Mucosa of stomach (tissue), 1 donor: ENCODE results near the gene CLEC4F.

Experiments
- H3K27me3 ChIP-seq: one replicate; pipeline ENCODE4 v1.7.0; 2013; ENCODE audit warnings: mild to moderate bottlenecking, low read length; ENCODE audit not compliant: control insufficient read depth, insufficient read depth
- H3K36me3 ChIP-seq: one replicate; pipeline ENCODE4 v1.7.0; 2013; ENCODE audit warnings: low read length; ENCODE audit not compliant: control insufficient read depth, insufficient read depth
- H3K4me1 ChIP-seq: one replicate; pipeline ENCODE4 v1.7.0; 2013; ENCODE audit warnings: mild to moderate bottlenecking, low read length; ENCODE audit not compliant: control insufficient read depth, insufficient read depth
- H3K4me3 ChIP-seq: one replicate; pipeline ENCODE4 v1.7.0; 2013; ENCODE audit warnings: low read length
- H3K9ac ChIP-seq: one replicate; pipeline ENCODE4 v1.7.0; 2013; ENCODE audit warnings: mild to moderate bottlenecking, low read length, moderate library complexity
- H3K9me3 ChIP-seq: one replicate; pipeline ENCODE4 v1.7.0; 2013; ENCODE audit warnings: mild to moderate bottlenecking, low read length, moderate library complexity; ENCODE audit not compliant: control insufficient read depth
- donor health status: Pancreatic carcinoma.

The CLEC4F gene

GRCh38 chr2:70834106-70834505, 13.7 kb upstream of the CLEC4F start:
- Histone ChIP-seq H3K4me3 (no peak overlapping the region), H3K4me1 (no peaks in the 10 kb centered on the region), H3K27me3 (no peaks in the 10 kb centered on the region), H3K9ac (no peak overlapping the region), H3K36me3 (no peaks in the 10 kb centered on the region), H3K9me3 (no peaks in the 10 kb centered on the region)

DNA sequence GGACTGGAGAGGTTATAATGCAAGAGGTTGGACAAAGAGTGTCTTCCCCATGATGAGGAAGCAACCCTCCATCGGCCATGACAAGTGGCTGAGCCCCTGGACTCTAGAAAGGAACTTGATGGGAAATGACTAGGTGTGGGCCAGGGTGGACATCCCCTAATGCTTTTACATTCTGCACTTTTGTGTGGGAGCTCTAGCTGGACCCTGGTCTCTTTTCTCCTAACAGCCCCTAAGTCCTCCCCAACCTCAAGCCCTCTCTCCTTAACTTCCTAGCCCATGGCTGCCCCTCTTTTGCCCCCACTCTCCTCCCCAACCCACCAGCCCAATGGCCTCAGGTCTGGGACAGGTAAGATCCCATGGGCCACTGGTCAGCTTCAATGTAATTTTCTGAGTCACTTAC, 12.8 kb upstream of the CLEC4F start:
- Histone ChIP-seq H3K4me1 (no peaks in the 10 kb centered on the region), H3K4me3 (no peak overlapping the region), H3K9me3 (no peaks in the 10 kb centered on the region), H3K36me3 (no peaks in the 10 kb centered on the region), H3K27me3 (no peaks in the 10 kb centered on the region), H3K9ac (no peak overlapping the region)

- Histone ChIP-seq H3K27me3 (no peaks in the 10 kb centered on the region), H3K4me1 (no peaks in the 10 kb centered on the region), H3K9me3 (no peaks in the 10 kb centered on the region), H3K9ac (no peak overlapping the region), H3K36me3 (no peaks in the 10 kb centered on the region), H3K4me3 (no peak overlapping the region)
Observed at GRCh38 chr2:70832386-70832785, 12.0 kb upstream of the CLEC4F start.

DNA sequence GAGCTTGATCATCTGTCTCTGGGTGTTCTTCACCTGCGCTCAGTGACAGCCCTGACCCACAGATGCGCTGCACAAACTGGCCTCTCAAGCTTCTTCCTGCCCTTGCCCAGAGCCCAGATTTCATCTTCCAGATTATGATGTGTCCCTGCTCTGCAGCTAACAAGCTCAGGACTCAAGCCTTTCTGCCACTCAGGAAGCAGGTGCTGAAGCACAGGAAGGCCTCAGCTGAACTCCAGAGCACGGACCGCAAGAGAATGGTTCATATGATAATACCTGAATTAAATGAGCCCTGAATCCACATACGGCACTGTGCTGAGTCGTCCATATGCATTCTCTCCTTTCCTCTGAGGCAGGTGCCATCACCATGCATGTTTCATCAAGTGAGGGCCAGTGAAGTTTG, 11.5 kb upstream of the CLEC4F start:
- Histone ChIP-seq H3K9me3 (no peaks in the 10 kb centered on the region), H3K36me3 (no peaks in the 10 kb centered on the region), H3K27me3 (no peaks in the 10 kb centered on the region), H3K9ac (no peak overlapping the region), H3K4me3 (no peak overlapping the region), H3K4me1 (no peaks in the 10 kb centered on the region)

DNA sequence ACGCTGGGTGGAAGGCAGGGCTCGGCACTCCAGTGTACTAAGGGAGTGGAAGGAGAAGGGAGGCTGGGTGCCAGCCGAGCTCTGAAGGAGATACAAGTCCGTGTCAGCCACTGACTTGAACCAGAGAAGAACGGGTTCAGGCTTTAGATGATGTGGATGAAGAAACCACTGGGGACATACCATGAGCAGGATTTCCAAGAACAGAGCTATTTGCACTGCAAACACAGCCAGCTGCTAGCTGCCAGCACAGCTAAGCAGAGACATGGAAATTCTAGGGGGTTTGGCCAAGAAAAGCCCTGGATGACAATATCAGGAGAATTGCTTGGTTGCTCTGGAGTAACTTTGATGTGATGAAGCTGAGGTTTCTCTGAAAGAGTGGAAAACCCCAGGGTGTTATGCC, 10.0 kb upstream of the CLEC4F start:
- no peaks in the 10 kb centered on the region for H3K4me1 ChIP-seq
- H3K9ac ChIP-seq, result no peak overlapping the region
- H3K9me3 ChIP-seq, result no peaks in the 10 kb centered on the region
- H3K27me3 ChIP-seq, result no peaks in the 10 kb centered on the region
- no peak overlapping the region for H3K4me3 ChIP-seq
- H3K36me3 ChIP-seq, result no peaks in the 10 kb centered on the region

GRCh38 chr2:70829916-70830315, 9.5 kb upstream of the CLEC4F start:
- no peak overlapping the region for H3K4me3 ChIP-seq
- H3K9ac ChIP-seq, result no peak overlapping the region
- no peaks in the 10 kb centered on the region for H3K4me1 ChIP-seq
- H3K27me3 ChIP-seq, result no peaks in the 10 kb centered on the region
- no peaks in the 10 kb centered on the region for H3K9me3 ChIP-seq
- no peaks in the 10 kb centered on the region for H3K36me3 ChIP-seq

GRCh38 chr2:70828914-70829824, 8.8 kb upstream of the CLEC4F start:
- no peak overlapping the region for H3K4me3 ChIP-seq
- no peaks in the 10 kb centered on the region for H3K36me3 ChIP-seq
- no peaks in the 10 kb centered on the region for H3K27me3 ChIP-seq
- H3K9ac ChIP-seq, result no peak overlapping the region
- H3K9me3 ChIP-seq, result no peaks in the 10 kb centered on the region
- H3K4me1 ChIP-seq, result no peaks in the 10 kb centered on the region

GRCh38 chr2:70828115-70828514, 7.7 kb upstream of the CLEC4F start:
- H3K27me3 ChIP-seq, result no peaks in the 10 kb centered on the region
- H3K9me3 ChIP-seq, result no peaks in the 10 kb centered on the region
- no peak overlapping the region for H3K9ac ChIP-seq
- H3K4me1 ChIP-seq, result no peaks in the 10 kb centered on the region
- no peak overlapping the region for H3K4me3 ChIP-seq
- H3K36me3 ChIP-seq, result no peaks in the 10 kb centered on the region

DNA sequence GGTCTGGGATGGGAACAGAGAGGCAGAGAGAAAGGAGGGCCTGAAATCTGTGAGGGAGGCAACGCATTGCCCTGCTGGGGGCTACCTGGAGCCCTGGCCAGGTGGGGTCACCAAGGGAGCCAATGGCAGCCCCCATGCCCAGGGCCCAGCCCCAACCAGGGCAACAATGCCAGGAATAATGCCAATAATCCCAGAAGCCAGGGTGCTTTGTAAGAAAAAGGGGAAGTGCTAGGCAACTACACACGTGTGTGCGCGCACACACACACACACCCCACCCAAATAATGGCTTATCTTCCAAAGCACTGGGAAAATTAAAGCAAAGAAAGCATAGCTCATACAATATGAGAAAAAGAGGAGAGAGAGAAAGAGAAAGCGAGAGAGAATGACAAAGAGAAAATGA, 7.0 kb upstream of the CLEC4F start:
- Histone ChIP-seq H3K27me3 (no peaks in the 10 kb centered on the region), H3K9ac (no peak overlapping the region), H3K36me3 (no peaks in the 10 kb centered on the region), H3K9me3 (no peaks in the 10 kb centered on the region), H3K4me1 (no peaks in the 10 kb centered on the region), H3K4me3 (no peak overlapping the region)

GRCh38 chr2:70826696-70827350, 6.4 kb upstream of the CLEC4F start:
- H3K4me3 ChIP-seq, result no peak overlapping the region
- H3K4me1 ChIP-seq, result no peaks in the 10 kb centered on the region
- H3K9me3 ChIP-seq, result no peaks in the 10 kb centered on the region
- H3K9ac ChIP-seq, result no peak overlapping the region
- no peaks in the 10 kb centered on the region for H3K27me3 ChIP-seq
- no peaks in the 10 kb centered on the region for H3K36me3 ChIP-seq

GRCh38 chr2:70823249-70823648, 2.9 kb upstream of the CLEC4F start:
- Histone ChIP-seq H3K9me3 (no peaks in the 10 kb centered on the region), H3K27me3 (peaks cover 9% of the 10 kb centered on the region), H3K4me3 (no peak overlapping the region), H3K9ac (no peak overlapping the region), H3K36me3 (no peaks in the 10 kb centered on the region), H3K4me1 (no peaks in the 10 kb centered on the region)

- Histone ChIP-seq H3K9me3 (no peaks in the 10 kb centered on the region), H3K9ac (no peak overlapping the region), H3K27me3 (peaks cover 9% of the 10 kb centered on the region), H3K4me3 (no peak overlapping the region), H3K36me3 (no peaks in the 10 kb centered on the region), H3K4me1 (no peaks in the 10 kb centered on the region)
Observed at GRCh38 chr2:70822843-70823242, 2.4 kb upstream of the CLEC4F start.
